T-helper 1 cell treated with Interleukin-12 subunit alpha and Interleukin-12 subunit beta and Interleukin-4 antibody, amounts not matched to agents 30 μg/mL and 1 μg/mL, for 36 hours (primary cell): ENCODE measurements around the gene RIMS4.

Experiments used
- H3K27ac Mint-ChIP-seq: one replicate; pipeline ENCODE4 v1.8.0; 2021; ENCODE audit warnings: mild to moderate bottlenecking, mixed read lengths
- H3K27me3 Mint-ChIP-seq: one replicate; pipeline ENCODE4 v1.8.0; 2021; ENCODE audit warnings: low read depth, mixed read lengths
- H3K36me3 Mint-ChIP-seq: one replicate; pipeline ENCODE4 v1.8.0; 2021; ENCODE audit warnings: low read depth, mixed read lengths
- H3K4me1 Mint-ChIP-seq: one replicate; pipeline ENCODE4 v1.8.0; 2021; ENCODE audit warnings: low read depth, mixed read lengths
- H3K4me3 Mint-ChIP-seq: one replicate; pipeline ENCODE4 v1.8.0; 2021; ENCODE audit warnings: mild to moderate bottlenecking, moderate library complexity, mixed read lengths
- H3K9me3 Mint-ChIP-seq: one replicate; pipeline ENCODE4 v1.8.0; 2021; ENCODE audit warnings: mixed read lengths

The RIMS4 gene

DNA sequence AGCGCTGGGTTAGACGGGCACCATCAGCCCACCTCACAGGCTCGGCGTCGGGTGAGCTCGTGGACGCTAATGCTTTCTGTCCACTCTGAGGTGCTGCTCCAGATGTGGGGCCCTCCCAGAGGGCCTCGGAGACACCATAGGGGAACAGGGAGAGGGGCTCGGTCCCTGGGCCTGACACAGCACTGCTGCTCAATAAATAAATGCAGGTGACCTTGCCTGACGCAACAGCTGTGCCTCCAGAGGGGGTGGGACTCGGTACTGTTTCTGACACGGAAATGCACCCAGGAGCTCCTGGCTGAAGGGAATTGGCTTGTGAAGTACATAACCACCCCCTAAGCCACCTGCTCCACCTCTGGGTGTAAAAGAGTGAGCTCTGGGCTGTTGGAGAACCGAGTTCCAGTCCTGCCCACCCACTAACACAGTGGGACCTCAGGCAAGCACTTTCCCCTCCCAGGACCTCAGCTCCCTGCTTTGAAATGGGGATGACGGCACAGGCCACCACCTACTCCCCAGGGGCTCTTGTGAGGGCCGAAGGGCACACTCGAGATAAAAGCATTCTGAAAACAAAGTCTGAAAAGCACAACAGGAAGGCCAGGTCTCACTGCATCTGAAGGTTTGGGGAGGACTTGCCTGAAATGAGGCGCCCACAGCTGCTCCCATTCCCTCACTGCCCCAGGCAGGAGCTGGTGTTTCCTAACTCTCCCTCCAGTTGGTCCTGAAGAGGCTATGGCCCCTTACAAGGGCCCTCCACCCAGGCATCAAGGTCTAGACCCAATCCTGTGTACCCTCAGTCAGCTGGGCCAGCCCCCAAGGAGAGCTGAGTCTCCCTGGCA lies 58.0 kb downstream of the RIMS4 start:
- H3K36me3 Mint-ChIP-seq: no peaks in the 10 kb centered on the region
- H3K9me3 Mint-ChIP-seq: no peaks in the 10 kb centered on the region
- peaks cover 2% of the 10 kb centered on the region for H3K4me1 Mint-ChIP-seq
- H3K27ac Mint-ChIP-seq: no peak overlapping the region
- H3K27me3 Mint-ChIP-seq: peaks cover 8% of the 10 kb centered on the region
- no peak overlapping the region for H3K4me3 Mint-ChIP-seq

DNA sequence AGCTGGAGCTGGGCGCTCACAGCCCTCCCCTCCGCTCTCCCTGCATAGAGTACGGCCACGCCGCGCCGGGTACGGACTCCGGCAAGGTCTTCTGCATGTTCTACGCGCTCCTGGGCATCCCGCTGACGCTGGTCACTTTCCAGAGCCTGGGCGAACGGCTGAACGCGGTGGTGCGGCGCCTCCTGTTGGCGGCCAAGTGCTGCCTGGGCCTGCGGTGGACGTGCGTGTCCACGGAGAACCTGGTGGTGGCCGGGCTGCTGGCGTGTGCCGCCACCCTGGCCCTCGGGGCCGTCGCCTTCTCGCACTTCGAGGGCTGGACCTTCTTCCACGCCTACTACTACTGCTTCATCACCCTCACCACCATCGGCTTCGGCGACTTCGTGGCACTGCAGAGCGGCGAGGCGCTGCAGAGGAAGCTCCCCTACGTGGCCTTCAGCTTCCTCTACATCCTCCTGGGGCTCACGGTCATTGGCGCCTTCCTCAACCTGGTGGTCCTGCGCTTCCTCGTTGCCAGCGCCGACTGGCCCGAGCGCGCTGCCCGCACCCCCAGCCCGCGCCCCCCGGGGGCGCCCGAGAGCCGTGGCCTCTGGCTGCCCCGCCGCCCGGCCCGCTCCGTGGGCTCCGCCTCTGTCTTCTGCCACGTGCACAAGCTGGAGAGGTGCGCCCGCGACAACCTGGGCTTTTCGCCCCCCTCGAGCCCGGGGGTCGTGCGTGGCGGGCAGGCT lies 60.1 kb downstream of the RIMS4 start:
- Mint-ChIP-seq H3K36me3 (no peaks in the 10 kb centered on the region), H3K27me3 (peaks cover 18% of the 10 kb centered on the region), H3K9me3 (no peaks in the 10 kb centered on the region), H3K27ac (no peak overlapping the region), H3K4me3 (no peak overlapping the region), H3K4me1 (peaks cover 7% of the 10 kb centered on the region)

DNA sequence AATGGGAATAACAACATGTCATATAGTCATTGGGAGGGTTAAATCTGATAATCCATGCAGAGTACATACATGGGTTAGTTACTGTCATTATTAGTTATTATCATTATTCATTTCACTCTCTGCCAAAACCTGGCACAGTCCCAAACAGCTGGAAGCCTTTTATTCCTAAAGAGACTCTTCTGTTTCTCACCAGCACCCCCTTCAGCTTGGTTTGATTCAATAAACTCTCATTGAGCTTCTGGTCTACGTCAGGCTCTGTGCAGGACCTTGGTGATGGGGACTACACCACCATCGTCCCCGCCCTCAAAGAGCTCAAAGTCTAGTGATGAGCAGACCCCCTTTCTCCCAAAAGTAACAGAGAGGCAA lies 62.4 kb downstream of the RIMS4 start:
- H3K4me3 Mint-ChIP-seq: no peak overlapping the region
- peaks cover 27% of the 10 kb centered on the region for H3K27me3 Mint-ChIP-seq
- no peaks in the 10 kb centered on the region for H3K36me3 Mint-ChIP-seq
- no peak overlapping the region for H3K27ac Mint-ChIP-seq
- H3K9me3 Mint-ChIP-seq: no peaks in the 10 kb centered on the region
- peaks cover 9% of the 10 kb centered on the region for H3K4me1 Mint-ChIP-seq

DNA sequence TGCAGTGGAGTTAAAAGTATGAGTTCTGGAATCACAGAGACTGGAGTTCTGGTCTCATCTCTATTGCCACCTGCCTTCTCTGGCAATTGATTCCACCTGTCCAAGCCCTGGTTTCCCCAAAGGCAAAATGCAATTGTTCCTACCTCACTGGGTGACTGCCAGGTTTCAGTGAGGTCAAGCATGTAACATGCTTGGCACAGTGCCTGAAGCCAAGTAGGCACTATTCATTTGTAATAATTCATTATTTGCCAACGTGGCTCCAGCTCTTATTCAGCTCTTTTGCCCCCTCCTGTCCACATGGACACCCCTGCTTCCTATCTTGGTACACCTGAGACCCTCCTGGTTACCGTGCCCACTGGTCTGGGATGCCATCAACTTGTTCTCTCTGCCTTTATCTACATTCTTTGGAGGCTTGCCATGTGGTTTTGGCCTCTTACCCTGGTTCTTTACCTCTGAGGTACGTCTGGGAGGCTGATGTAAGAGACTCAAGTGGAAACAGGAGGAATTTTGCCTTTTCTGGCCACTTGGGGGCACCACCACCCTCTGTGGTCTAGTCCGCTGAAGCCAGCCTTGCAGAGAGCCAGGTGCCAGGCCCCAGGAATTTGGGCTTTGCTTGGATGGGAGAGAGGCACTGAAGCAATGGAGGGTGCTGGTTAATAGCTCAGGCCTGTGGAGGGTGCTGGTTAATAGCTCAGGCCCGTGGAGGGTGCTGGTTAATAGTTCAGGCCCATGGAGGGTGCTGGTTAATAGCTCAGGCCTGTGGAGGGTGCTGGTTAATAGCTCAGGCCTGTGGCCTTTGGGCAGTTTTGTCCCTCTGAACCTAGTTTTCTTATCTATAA lies 63.0 kb downstream of the RIMS4 start:
- peak overlapping the region; percentile 71 for H3K27ac Mint-ChIP-seq
- peaks cover 9% of the 10 kb centered on the region for H3K4me1 Mint-ChIP-seq
- H3K9me3 Mint-ChIP-seq: no peaks in the 10 kb centered on the region
- H3K27me3 Mint-ChIP-seq: peaks cover 27% of the 10 kb centered on the region
- no peaks in the 10 kb centered on the region for H3K36me3 Mint-ChIP-seq
- H3K4me3 Mint-ChIP-seq: peak overlapping the region; percentile 70

DNA sequence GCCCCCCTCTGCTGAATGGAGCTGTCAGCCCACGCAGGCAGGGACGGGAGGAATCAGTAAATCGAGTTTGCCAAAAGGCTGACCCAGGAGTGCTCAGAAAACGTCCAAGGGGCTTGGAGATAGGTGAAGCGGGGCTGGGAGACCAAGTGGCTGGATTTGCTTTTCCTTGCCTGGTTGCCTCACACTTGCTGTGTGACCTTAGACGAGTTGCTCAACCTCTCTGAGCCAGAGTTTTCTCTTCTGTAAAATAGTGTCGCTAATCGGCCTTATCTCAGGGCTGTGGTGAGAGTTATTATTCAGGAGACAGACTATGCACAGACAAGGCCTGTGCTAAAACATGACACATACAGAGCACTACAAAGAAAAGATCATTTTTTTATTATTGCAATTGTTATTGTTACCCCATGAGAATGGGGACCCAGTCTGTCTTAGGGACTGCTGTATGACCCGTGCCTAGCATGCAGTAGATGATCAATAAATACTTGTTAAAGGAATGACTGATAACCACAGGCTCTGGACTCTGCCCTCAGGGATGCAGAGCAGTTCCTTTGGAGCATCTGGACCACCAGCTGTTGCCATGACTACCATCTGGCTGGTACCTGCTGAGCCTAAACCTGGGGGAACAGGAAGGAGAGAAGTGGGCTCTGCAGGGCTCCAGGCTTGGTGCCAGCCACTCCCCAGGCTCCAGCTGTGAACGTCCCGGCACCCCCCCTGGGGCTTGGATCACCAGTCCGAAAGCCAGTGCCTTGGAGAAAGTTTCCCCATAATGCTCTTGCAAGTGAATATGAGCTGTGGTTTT lies 63.8 kb downstream of the RIMS4 start:
- H3K27ac Mint-ChIP-seq: no peak overlapping the region
- H3K27me3 Mint-ChIP-seq: peaks cover 27% of the 10 kb centered on the region
- H3K4me3 Mint-ChIP-seq: peak overlapping the region; percentile 80
- H3K4me1 Mint-ChIP-seq: peaks cover 9% of the 10 kb centered on the region
- H3K36me3 Mint-ChIP-seq: no peaks in the 10 kb centered on the region
- no peaks in the 10 kb centered on the region for H3K9me3 Mint-ChIP-seq

DNA sequence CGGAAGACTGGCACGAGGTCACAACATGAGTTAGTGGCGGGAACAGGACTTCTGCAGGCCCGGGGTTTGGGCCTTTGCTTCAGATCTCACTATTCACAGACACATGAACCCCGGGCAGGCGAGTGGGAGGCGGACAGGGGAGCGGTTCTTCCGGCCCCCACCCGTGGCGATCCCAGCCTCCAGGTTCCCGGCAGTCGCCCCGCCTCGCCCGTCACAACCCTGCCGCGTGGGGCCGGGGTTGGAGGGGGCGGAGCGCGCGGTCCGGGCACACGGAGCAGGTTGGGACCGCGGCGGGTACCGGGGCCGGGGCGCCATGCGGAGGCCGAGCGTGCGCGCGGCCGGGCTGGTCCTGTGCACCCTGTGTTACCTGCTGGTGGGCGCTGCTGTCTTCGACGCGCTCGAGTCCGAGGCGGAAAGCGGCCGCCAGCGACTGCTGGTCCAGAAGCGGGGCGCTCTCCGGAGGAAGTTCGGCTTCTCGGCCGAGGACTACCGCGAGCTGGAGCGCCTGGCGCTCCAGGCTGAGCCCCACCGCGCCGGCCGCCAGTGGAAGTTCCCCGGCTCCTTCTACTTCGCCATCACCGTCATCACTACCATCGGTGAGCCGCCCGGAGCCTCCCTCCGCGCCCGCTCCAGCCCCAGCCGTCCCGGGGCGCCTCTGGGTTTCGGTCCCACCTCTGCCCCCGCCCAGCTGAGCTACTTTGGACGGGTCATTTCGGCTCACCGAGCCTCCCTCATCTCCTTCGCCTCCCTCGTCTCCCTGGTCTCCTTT lies 64.6 kb downstream of the RIMS4 start, which contains the start of gene KCNK15:
TSS of gene KCNK15 (plus strand) at position 268 of the 769 bp plus-strand sequence. CDS start at position 314, 46 bp downstream.
- Mint-ChIP-seq H3K9me3 (no peaks in the 10 kb centered on the region), H3K4me1 (peaks cover 9% of the 10 kb centered on the region), H3K36me3 (no peaks in the 10 kb centered on the region), H3K4me3 (peak within 1 kb of the TSS; percentile 80), H3K27ac (peak within 1 kb of the TSS; percentile 24), H3K27me3 (peaks cover 27% of the 10 kb centered on the region)

DNA sequence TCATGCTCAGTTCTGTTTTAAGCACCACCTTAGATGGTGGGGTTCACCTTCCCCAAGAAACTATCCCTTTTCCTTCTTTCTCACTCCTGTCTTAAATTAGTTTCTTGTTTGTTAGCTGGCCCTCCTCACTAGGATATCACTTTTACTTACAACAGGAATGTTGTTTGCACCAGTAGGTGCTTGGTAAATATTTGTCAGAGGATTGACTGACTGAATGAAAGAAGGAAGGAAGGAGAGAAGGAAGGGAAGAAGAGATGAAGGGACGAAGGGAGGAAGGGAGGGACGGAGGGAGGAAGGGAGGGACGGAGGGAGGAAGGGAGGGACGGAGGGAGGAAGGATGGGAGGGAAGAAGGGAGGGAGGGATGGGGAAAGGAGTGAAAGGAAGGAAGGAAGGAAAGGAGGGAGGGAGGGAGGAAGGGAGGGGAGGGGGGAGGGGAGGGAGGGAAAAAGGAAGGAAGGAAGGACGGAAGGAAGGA lies 65.2 kb downstream of the RIMS4 start:
- peak overlapping the region; percentile 72 for H3K4me3 Mint-ChIP-seq
- H3K4me1 Mint-ChIP-seq: peaks cover 9% of the 10 kb centered on the region
- peaks cover 27% of the 10 kb centered on the region for H3K27me3 Mint-ChIP-seq
- peak overlapping the region; percentile 24 for H3K27ac Mint-ChIP-seq
- no peaks in the 10 kb centered on the region for H3K9me3 Mint-ChIP-seq
- H3K36me3 Mint-ChIP-seq: no peaks in the 10 kb centered on the region

DNA sequence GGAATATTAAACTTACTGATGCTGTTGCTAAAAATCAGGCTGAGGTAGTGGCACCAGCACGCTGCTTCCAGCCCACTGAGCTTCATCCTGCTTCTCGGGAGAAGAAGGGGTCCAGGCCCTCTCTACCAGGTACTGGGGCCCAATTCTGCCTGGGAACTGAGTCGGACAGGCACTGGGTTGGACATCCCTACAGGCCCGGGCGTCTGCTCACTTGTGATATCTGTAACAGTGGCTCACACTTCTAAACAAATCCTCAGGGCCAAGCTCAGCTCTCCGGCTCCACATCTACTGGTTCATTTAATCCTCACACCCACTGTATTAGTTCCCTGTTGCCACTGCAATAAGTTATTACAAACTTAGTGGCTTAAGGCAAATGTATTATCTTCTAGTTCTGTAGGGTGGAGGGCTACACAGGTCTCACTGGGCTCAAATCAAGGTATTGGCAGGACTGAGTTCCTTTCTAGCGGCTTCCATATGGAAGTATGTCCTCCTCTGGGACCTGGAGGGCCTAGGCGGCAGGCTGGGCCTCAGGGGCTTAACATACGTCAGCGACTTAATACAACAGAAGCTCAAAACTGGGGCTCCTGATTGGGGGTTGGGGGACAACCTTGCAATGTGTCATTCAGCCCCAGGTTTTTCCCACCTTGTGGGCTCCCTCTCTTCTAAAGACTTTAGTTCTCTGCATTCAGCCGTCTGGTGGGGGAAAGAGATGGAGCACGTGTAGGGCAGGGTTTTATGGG lies 66.3 kb downstream of the RIMS4 start:
- H3K27me3 Mint-ChIP-seq: peaks cover 22% of the 10 kb centered on the region
- H3K36me3 Mint-ChIP-seq: no peaks in the 10 kb centered on the region
- H3K27ac Mint-ChIP-seq: no peak overlapping the region
- no peaks in the 10 kb centered on the region for H3K9me3 Mint-ChIP-seq
- H3K4me1 Mint-ChIP-seq: peaks cover 9% of the 10 kb centered on the region
- H3K4me3 Mint-ChIP-seq: no peak overlapping the region

DNA sequence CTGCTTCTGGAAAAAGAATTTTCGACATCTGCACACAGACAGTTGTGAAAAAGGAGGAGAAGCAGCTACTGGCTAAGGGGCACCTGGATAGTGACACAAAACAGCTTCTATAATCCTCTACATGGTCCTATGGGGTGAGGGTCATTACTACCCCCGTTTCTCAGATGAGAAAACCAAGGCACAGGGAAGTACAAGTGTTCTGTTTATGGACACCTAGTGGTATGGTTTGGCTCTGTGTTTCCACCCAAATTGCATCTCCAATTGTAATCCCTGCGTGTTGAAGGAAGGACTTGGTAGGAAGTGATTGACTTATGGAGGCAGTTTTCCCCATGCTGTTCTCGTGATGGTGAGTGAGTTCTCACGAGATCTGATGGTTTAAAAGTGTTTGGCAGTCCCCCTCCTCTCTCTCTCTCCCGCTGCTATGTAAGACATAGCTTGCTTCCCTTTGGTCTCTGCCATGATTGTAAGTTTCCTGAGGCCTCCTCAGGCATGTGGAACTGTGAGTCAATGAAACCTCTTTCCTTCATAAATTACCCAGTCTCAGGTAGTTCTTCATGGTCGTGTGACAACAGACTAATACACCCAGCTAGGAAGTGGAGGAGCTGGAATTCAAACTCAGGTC lies 67.2 kb downstream of the RIMS4 start:
- Mint-ChIP-seq H3K27me3 (peaks cover 22% of the 10 kb centered on the region), H3K9me3 (no peaks in the 10 kb centered on the region), H3K4me3 (no peak overlapping the region), H3K4me1 (peaks cover 14% of the 10 kb centered on the region), H3K36me3 (peaks cover 4% of the 10 kb centered on the region), H3K27ac (no peak overlapping the region)

DNA sequence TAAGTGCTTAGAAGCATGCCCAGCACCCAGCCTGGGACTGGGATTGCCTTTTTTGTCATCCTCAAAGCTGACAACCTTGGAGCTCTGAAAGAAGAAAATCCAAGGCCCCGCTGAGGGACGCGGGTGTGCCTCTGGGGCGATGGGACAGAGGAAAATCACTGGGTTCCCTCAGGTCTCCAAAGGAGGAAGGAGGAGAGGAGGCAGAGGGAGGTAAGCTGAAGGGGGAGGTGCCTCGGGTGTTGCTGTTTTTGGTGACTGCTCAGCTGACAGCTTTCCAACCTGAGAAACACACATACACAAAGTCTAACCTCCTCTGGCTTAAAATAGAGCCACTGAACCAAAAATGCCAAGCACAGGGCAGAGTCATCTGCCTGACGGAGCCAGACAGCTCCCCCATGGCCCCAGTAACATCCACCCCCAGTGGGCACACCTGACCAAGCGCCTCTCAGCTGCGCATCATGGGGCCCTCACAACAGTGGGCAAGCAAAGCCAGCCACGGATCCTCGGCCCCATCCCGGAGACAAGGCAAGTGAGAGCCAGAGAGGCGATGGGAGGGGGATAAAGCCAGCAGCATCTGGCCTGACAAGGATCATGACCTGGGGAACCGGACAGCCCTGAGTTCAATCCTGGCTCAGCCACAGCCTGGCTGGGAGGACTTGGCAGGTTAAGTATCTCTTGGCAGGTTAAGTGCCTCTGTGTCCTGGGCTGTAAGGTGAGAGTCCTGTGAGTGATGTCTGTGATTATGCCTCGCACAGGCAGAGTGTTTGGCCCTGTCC lies 67.9 kb downstream of the RIMS4 start:
- no peak overlapping the region for H3K27ac Mint-ChIP-seq
- H3K9me3 Mint-ChIP-seq: peaks cover under 1% of the 10 kb centered on the region
- peaks cover 15% of the 10 kb centered on the region for H3K4me1 Mint-ChIP-seq
- H3K36me3 Mint-ChIP-seq: peaks cover 6% of the 10 kb centered on the region
- no peak overlapping the region for H3K4me3 Mint-ChIP-seq
- peaks cover 21% of the 10 kb centered on the region for H3K27me3 Mint-ChIP-seq

DNA sequence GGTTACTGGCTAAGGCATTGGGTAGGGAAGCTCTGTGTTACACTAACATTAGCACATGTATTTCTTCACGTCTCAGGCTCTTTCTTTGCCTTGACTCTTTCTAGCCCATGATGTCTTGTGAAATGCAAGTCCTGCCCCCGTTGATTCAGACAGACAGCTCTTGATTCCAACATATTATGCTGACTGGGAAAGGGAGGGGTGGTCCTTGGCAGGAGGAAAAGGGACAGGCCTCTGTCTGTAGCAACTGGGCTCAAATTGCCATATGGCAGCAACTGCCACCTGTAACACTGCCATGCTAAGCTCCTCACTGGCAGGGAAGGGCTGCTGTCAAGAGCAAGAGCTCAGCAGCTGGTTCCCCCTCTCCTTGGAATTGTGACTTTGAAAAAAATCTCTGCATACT lies 70.4 kb downstream of the RIMS4 start:
- Mint-ChIP-seq H3K9me3 (peaks cover 11% of the 10 kb centered on the region), H3K36me3 (peaks cover 13% of the 10 kb centered on the region), H3K4me1 (peaks cover 20% of the 10 kb centered on the region), H3K4me3 (no peak overlapping the region), H3K27me3 (peaks cover 6% of the 10 kb centered on the region), H3K27ac (no peak overlapping the region)
